Fibroblast of skin of right biceps (primary cell): Measurements from ENCODE around the gene MAP7D2.

Experiments used
- DNase-seq: peaks from one replicate; pipeline ENCODE4 v3.0.0-alpha.2; 2013

The MAP7D2 gene

GRCh38 chrX:20112022-20112774, 4.5 kb downstream of the MAP7D2 start:
- DNase-seq: no peak

- DNase-seq: no peak
Measured at GRCh38 chrX:20111271-20111670, 5.4 kb downstream of the MAP7D2 start.

GRCh38 chrX:20101934-20102581, 14.6 kb downstream of the MAP7D2 start:
- DNase-seq: no peak

GRCh38 chrX:20091499-20091898, 25.2 kb downstream of the MAP7D2 start:
- DNase-seq: no peak

- no peak for DNase-seq
Measured at GRCh38 chrX:20089845-20090244, 26.9 kb downstream of the MAP7D2 start.

- no peak for DNase-seq
Measured at GRCh38 chrX:20080277-20080676, 36.4 kb downstream of the MAP7D2 start.

GRCh38 chrX:20071511-20072079, 45.1 kb downstream of the MAP7D2 start:
- no peak for DNase-seq

- DNase-seq: peak; percentile 86
Measured at GRCh38 chrX:20067709-20068561, 48.8 kb downstream of the MAP7D2 start.

- DNase-seq: peak; percentile 59
Measured at GRCh38 chrX:20066968-20067708, 49.6 kb downstream of the MAP7D2 start.

- DNase-seq: no peak
Measured at GRCh38 chrX:20063716-20064351, 52.9 kb downstream of the MAP7D2 start.

- DNase-seq: no peak
Measured at GRCh38 chrX:20063153-20063552, 53.6 kb downstream of the MAP7D2 start.

GRCh38 chrX:20061855-20062254, 54.9 kb downstream of the MAP7D2 start:
- DNase-seq: peak; percentile 28

GRCh38 chrX:20060961-20061748, 55.6 kb downstream of the MAP7D2 start:
- DNase-seq: no peak

- peak; percentile 10 for DNase-seq
Measured at GRCh38 chrX:20059467-20060128, 57.1 kb downstream of the MAP7D2 start.

- no peak for DNase-seq
Measured at GRCh38 chrX:20057479-20057878, 59.2 kb downstream of the MAP7D2 start.

- no peak for DNase-seq
Measured at GRCh38 chrX:20056704-20057103, 60.0 kb downstream of the MAP7D2 start.

- no peak for DNase-seq
Measured at GRCh38 chrX:20053537-20053936, 63.2 kb downstream of the MAP7D2 start.

- no peak for DNase-seq
Measured at GRCh38 chrX:20046864-20047263, 69.8 kb downstream of the MAP7D2 start.

- DNase-seq: no peak
Measured at GRCh38 chrX:20046223-20046622, 70.5 kb downstream of the MAP7D2 start.

GRCh38 chrX:20042221-20042620, 74.5 kb downstream of the MAP7D2 start:
- DNase-seq: peak; percentile 11

- no peak for DNase-seq
Measured at GRCh38 chrX:20038966-20039365, 77.7 kb downstream of the MAP7D2 start.
